HG02885 (cell line): Measurements from ENCODE around the gene TK1.

Experiments used
- ATAC-seq: cut with Tn5 transposase; IDR thresholded peaks from one replicate; pipeline ENCODE4 v1.9.1; 2021; ENCODE audit warnings: mild to moderate bottlenecking; ENCODE audit not compliant: unreplicated experiment, poor library complexity

The TK1 gene

DNA sequence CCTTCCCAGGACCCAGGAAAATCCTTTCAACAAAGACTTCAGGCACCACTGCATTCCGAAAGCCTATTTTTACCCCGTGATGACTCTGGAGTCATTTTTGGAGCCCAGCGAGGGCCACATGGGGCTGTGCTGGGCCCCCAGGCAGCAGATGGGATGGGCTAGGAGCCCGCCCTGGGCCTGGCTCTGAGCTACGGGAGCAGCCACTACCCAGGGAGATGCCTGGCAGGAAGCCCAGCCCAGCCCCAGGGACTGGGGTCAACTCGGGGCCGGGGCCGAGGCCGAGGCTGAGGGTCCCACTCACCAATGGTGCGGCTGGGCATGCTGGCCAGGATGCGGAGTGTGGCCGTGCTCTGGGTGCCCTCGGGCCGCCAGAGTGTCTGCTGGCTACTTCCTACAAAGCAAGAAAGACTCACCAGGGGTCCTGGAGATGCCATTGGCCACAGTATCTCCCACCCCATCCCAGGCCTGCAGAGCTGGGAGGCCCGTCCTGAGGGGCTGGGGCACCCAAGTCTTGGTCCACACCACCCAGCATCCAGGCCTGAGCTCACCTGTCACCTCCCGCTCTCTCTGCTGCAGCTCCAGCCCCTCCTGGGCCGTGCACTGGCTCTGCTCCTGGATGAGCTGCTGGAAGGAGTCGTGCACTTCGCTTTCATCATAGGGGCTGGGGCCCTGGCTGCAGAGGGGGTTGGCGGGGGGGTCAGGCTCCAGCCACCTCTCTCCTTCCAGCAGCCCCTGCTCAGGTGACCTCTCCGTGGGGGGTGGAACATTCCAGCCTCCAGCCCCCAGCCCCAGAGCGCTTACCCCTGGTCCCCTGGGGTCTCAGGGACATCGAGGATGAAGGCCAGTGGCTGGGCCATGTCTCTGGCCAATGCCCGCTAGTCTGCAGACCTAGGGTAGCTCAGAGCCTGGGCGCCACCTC, 60.6 kb downstream of the TK1 start:
- ATAC-seq: no peak

DNA sequence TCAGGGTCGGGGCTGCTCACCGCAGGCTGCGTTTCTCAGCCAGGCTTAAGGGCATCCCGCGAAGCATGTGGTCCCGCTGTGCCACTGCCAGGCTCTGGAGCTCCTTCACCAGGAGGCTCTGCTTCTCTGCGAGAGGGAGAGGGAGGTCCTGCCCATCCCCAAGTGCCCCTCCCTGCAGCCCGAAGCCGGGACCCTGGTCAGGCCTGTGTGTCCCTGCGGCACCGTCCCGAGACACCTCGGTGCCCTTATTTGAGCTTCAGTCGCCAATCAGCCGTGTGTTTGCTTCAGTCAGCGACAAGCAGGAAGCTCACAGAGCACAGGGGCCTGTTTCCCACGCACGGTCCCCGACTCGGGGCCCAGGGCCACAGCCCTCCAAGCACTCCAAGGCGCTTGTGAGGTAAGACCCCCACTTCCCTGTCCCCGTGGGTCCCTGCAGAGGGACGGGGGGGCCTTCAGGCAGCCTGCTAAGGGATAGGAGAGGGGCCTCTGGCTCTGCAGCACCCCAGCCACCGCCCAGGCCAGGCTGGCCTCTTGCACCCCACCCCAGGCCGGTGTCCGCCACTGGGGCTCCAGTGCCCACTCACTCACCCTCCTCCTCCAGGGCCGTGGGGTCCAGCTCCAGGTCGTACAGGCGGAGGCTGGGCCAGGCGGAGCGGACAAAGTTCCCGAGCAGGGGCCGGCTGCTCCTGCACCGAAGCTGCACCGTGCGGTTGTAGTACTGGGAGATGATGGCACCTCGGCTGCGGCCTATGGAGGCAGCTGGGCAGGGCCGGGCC, 61.5 kb downstream of the TK1 start:
- no peak for ATAC-seq

DNA sequence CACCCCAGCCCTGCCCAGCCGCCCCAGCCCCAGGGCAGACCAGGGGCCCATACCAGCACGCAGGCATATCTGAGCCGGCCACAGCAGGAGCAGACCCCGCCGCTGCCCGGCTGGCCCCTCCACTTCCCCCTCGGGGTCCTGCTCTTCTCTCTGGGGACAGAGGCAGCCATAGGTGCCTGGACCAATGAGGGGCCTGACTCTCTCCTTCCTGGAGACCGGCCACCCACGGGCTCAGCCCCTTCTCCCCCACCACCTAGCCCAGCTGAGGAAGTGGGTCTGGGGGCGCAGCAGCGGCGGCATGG, 62.1 kb downstream of the TK1 start:
- ATAC-seq: no peak
